ENCODE results near the gene SYCP2L. TPM values are rescaled to one million over a fixed set of nuclear protein-coding genes. Genes with fewer than 3 reads are reported as not detected.
A peak's percentile ranks its signal among the peaks of the same experiment; 100 is the strongest.

The SYCP2L gene
- total RNA-seq, 1 experiment from 2014 or later: 0.06 TPM

- peak; percentile 17 for DNase-seq (ENCODE audit: low read depth)
Measured at GRCh38 chr6:11006061-11006460, 119.2 kb downstream of the SYCP2L start.

- peak; percentile 18 for DNase-seq (ENCODE audit: low read depth)
Measured at GRCh38 chr6:11007715-11008608, 121.1 kb downstream of the SYCP2L start.

GRCh38 chr6:11008821-11009220 lies 122.0 kb downstream of the SYCP2L start:
- DNase-seq (ENCODE audit: low read depth): peak; percentile 9

GRCh38 chr6:11009353-11009752 lies 122.5 kb downstream of the SYCP2L start:
- peak; percentile 59 for DNase-seq (ENCODE audit: low read depth)

- DNase-seq (ENCODE audit: low read depth): peak; percentile 25
Measured at GRCh38 chr6:11011787-11012234, 125.0 kb downstream of the SYCP2L start.

- no peak for DNase-seq (ENCODE audit: low read depth)
Measured at GRCh38 chr6:11012295-11012754, 125.5 kb downstream of the SYCP2L start.

- DNase-seq (ENCODE audit: low read depth): no peak
Measured at GRCh38 chr6:11012976-11013720, 126.3 kb downstream of the SYCP2L start.

GRCh38 chr6:11013721-11014070 lies 126.8 kb downstream of the SYCP2L start:
- DNase-seq (ENCODE audit: low read depth): no peak

GRCh38 chr6:11015102-11015501 lies 128.2 kb downstream of the SYCP2L start:
- DNase-seq (ENCODE audit: low read depth): no peak

- no peak for DNase-seq (ENCODE audit: low read depth)
Measured at GRCh38 chr6:11016452-11016851, 129.6 kb downstream of the SYCP2L start.

GRCh38 chr6:11017090-11017489 lies 130.2 kb downstream of the SYCP2L start:
- no peak for DNase-seq (ENCODE audit: low read depth)

- DNase-seq (ENCODE audit: low read depth): no peak
Measured at GRCh38 chr6:11018225-11018624, 131.4 kb downstream of the SYCP2L start.

- no peak for DNase-seq (ENCODE audit: low read depth)
Measured at GRCh38 chr6:11021003-11021402, 134.2 kb downstream of the SYCP2L start.

- DNase-seq (ENCODE audit: low read depth): no peak
Measured at GRCh38 chr6:11021714-11022113, 134.9 kb downstream of the SYCP2L start.

GRCh38 chr6:11023032-11023431 lies 136.2 kb downstream of the SYCP2L start:
- DNase-seq (ENCODE audit: low read depth): peak; percentile 19

Other genes with a start within 250 kb of the SYCP2L start
- gene C6orf52, start 192.4 kb upstream of the SYCP2L start, total RNA-seq (2014; rRNA removed): not detected in 2 replicates
- 28.1 and 32.2 TPM in 2 replicates for gene PAK1IP1, start 192.1 kb upstream of the SYCP2L start, total RNA-seq (2014; rRNA removed)
- gene TMEM14C, start 164.0 kb upstream of the SYCP2L start, total RNA-seq (2014; rRNA removed): 165 and 197 TPM in 2 replicates
- gene TMEM14B, start 139.2 kb upstream of the SYCP2L start, total RNA-seq (2014; rRNA removed): 79.0 and 91.4 TPM in 2 replicates
- gene MAK, start 48.5 kb upstream of the SYCP2L start, total RNA-seq (2014; rRNA removed): not detected in 2 replicates
- not detected in 2 replicates for gene GCM2, start 5.0 kb upstream of the SYCP2L start, total RNA-seq (2014; rRNA removed)
- gene ELOVL2, start 157.3 kb downstream of the SYCP2L start, total RNA-seq (2014; rRNA removed): 0.06 TPM in 1 of 2 replicates, not detected in the other
- 9.4 and 11.4 TPM in 2 replicates for gene SMIM13, start 206.8 kb downstream of the SYCP2L start, total RNA-seq (2014; rRNA removed)
- not detected in 2 replicates for gene ERVFRD-1, start 224.7 kb downstream of the SYCP2L start, total RNA-seq (2014; rRNA removed)